Measurements from ENCODE around the gene GRB14. TPM values are rescaled to one million over a fixed set of nuclear protein-coding genes. Genes with fewer than 3 reads are reported as not detected.
A peak's percentile ranks its signal among the peaks of the same experiment; 100 is the strongest.

GRB14 gene
- total and polyA plus RNA-seq, 2 donors (not counting 1 experiment from before 2014, with no cell fraction given), result 0.33 to 0.34 TPM

GRCh38 chr2:164606557-164606956 is 14.7 kb downstream of the GRB14 start:
- Histone ChIP-seq H4K20me1 (ENCODE audit: control insufficient read depth, extremely low read depth, insufficient read depth, low read length) (no peaks in the 10 kb centered on the region), H3K9ac (ENCODE audit: insufficient read depth, low read length) (no peak overlapping the region), H3K9me3 (ENCODE audit: control insufficient read depth, insufficient read depth, low read depth, low read length) (no peaks in the 10 kb centered on the region), H3K36me3 (ENCODE audit: control insufficient read depth, insufficient read depth, low read length) (no peaks in the 10 kb centered on the region), H3K4me1 (ENCODE audit: control insufficient read depth, extremely low read depth, insufficient read depth, low read length) (no peaks in the 10 kb centered on the region), H2AFZ (ENCODE audit: low read length) (no peak overlapping the region), H3K4me2 (ENCODE audit: extremely low read depth, insufficient read depth, low read length) (no peak overlapping the region), H3K4me3 (replicated peaks in 1 of 4; ENCODE audit: control extremely low read depth in 1 of 4, insufficient read depth in 1 of 4, low read depth in 3 of 4, low read length in 4 of 4) (no peak overlapping the region), H3K79me2 (ENCODE audit: control insufficient read depth, insufficient read depth, low read length) (no peaks in the 10 kb centered on the region), H3K27me3 (ENCODE audit: control insufficient read depth, insufficient read depth, low read length) (no peaks in the 10 kb centered on the region), H3K27ac (ENCODE audit: insufficient read depth, low read length) (no peak overlapping the region)
- TF ChIP-seq CTCF (conservative IDR thresholded peaks at IDR 0.05 in 1 of 2, IDR thresholded peaks at IDR 0.05 in 1 of 2; ENCODE audit: low read depth in 1 of 2, low read length in 2 of 2) (no peak), EZH2 (IDR thresholded peaks at IDR 0.05; ENCODE audit: low read length, missing control alignments) (no peak)
- DNase-seq (ENCODE audit: low read depth in 2 of 2), result peak in 1 of 2 donors; percentile 66

- Histone ChIP-seq H3K27ac (ENCODE audit: insufficient read depth, low read length) (no peak overlapping the region), H3K4me3 (replicated peaks in 1 of 4; ENCODE audit: control extremely low read depth in 1 of 4, insufficient read depth in 1 of 4, low read depth in 3 of 4, low read length in 4 of 4) (no peak overlapping the region), H3K4me1 (ENCODE audit: control insufficient read depth, extremely low read depth, insufficient read depth, low read length) (no peaks in the 10 kb centered on the region), H3K79me2 (ENCODE audit: control insufficient read depth, insufficient read depth, low read length) (no peaks in the 10 kb centered on the region), H3K9me3 (ENCODE audit: control insufficient read depth, insufficient read depth, low read depth, low read length) (no peaks in the 10 kb centered on the region), H3K4me2 (ENCODE audit: extremely low read depth, insufficient read depth, low read length) (no peak overlapping the region), H2AFZ (ENCODE audit: low read length) (no peak overlapping the region), H3K9ac (ENCODE audit: insufficient read depth, low read length) (no peak overlapping the region), H3K36me3 (ENCODE audit: control insufficient read depth, insufficient read depth, low read length) (no peaks in the 10 kb centered on the region), H4K20me1 (ENCODE audit: control insufficient read depth, extremely low read depth, insufficient read depth, low read length) (no peaks in the 10 kb centered on the region), H3K27me3 (ENCODE audit: control insufficient read depth, insufficient read depth, low read length) (no peaks in the 10 kb centered on the region)
- TF ChIP-seq EZH2 (IDR thresholded peaks at IDR 0.05; ENCODE audit: low read length, missing control alignments), result no peak
- no peak for TF ChIP-seq CTCF (conservative IDR thresholded peaks at IDR 0.05 in 1 of 2, IDR thresholded peaks at IDR 0.05 in 1 of 2; ENCODE audit: low read depth in 1 of 2, low read length in 2 of 2)
- DNase-seq (ENCODE audit: low read depth in 2 of 2), result no peak
These were observed 16.0 kb downstream of the GRB14 start for GRCh38 chr2:164605295-164605694.

GRCh38 chr2:164600763-164601162 is 20.5 kb downstream of the GRB14 start:
- no peak overlapping the region for H3K4me3 ChIP-seq (replicated peaks in 1 of 4; ENCODE audit: control extremely low read depth in 1 of 4, insufficient read depth in 1 of 4, low read depth in 3 of 4, low read length in 4 of 4)
- H3K4me1 ChIP-seq (ENCODE audit: control insufficient read depth, extremely low read depth, insufficient read depth, low read length), result no peaks in the 10 kb centered on the region
- H3K79me2 ChIP-seq (ENCODE audit: control insufficient read depth, insufficient read depth, low read length), result no peaks in the 10 kb centered on the region
- no peaks in the 10 kb centered on the region for H3K36me3 ChIP-seq (ENCODE audit: control insufficient read depth, insufficient read depth, low read length)
- H4K20me1 ChIP-seq (ENCODE audit: control insufficient read depth, extremely low read depth, insufficient read depth, low read length), result no peaks in the 10 kb centered on the region
- no peak for TF ChIP-seq EZH2 (IDR thresholded peaks at IDR 0.05; ENCODE audit: low read length, missing control alignments)
- TF ChIP-seq CTCF (conservative IDR thresholded peaks at IDR 0.05 in 1 of 2, IDR thresholded peaks at IDR 0.05 in 1 of 2; ENCODE audit: low read depth in 1 of 2, low read length in 2 of 2), result no peak
- no peak overlapping the region for H3K4me2 ChIP-seq (ENCODE audit: extremely low read depth, insufficient read depth, low read length)
- H3K9ac ChIP-seq (ENCODE audit: insufficient read depth, low read length), result no peak overlapping the region
- H2AFZ ChIP-seq (ENCODE audit: low read length), result no peak overlapping the region
- H3K9me3 ChIP-seq (ENCODE audit: control insufficient read depth, insufficient read depth, low read depth, low read length), result no peaks in the 10 kb centered on the region
- H3K27ac ChIP-seq (ENCODE audit: insufficient read depth, low read length), result no peak overlapping the region
- no peaks in the 10 kb centered on the region for H3K27me3 ChIP-seq (ENCODE audit: control insufficient read depth, insufficient read depth, low read length)
- peak in 1 of 2 donors; percentile 47 for DNase-seq (ENCODE audit: low read depth in 2 of 2)
